Measurements from ENCODE around the gene FMN1. TPM values are rescaled to one million over a fixed set of nuclear protein-coding genes. Genes with fewer than 3 reads are reported as not detected.

FMN1 gene
- total RNA-seq, 1 donor from 2014 or later, result 1.6 TPM

DNA sequence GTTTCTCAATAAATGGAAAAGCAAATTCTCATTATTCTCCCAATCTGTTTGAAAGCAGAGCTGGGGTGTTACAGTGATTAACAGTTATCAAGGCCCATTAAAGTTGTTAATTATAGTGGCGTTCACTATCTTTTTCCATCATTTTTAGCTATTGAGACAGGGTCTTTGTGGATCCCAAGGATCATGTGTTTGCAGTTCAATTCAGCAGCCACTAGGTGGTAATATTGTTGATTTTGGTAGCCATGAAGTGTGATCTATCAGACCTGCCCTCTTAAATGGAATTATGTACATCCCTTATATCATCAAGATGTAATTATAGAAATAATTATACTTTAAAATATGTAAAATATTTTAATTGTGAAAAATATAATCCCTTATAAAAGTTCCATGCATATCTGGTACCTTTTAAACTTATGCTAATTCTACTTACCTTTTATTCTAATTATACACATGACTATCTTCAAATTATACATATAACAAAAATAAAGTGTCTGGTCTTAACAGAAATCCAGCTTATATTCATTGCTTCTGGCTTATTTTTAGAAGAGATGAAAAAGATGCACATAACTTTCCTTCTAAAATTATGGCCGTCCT is 350.3 kb downstream of the FMN1 start:
- Mint-ChIP-seq H3K27me3 (ENCODE audit: low read depth) (peaks cover 9% of the 10 kb centered on the region), H3K4me3 (no peak overlapping the region), H3K27ac (no peak overlapping the region), H3K9me3 (no peaks in the 10 kb centered on the region), H3K4me1 (peaks cover 15% of the 10 kb centered on the region), H3K36me3 (no peaks in the 10 kb centered on the region)
- TF ChIP-seq, protein P1, sequence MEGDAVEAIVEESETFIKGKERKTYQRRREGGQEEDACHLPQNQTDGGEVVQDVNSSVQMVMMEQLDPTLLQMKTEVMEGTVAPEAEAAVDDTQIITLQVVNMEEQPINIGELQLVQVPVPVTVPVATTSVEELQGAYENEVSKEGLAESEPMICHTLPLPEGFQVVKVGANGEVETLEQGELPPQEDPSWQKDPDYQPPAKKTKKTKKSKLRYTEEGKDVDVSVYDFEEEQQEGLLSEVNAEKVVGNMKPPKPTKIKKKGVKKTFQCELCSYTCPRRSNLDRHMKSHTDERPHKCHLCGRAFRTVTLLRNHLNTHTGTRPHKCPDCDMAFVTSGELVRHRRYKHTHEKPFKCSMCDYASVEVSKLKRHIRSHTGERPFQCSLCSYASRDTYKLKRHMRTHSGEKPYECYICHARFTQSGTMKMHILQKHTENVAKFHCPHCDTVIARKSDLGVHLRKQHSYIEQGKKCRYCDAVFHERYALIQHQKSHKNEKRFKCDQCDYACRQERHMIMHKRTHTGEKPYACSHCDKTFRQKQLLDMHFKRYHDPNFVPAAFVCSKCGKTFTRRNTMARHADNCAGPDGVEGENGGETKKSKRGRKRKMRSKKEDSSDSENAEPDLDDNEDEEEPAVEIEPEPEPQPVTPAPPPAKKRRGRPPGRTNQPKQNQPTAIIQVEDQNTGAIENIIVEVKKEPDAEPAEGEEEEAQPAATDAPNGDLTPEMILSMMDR (IDR thresholded peaks at IDR 0.05; ENCODE audit: unreplicated experiment), result peak; percentile 64
- DNase-seq (ENCODE audit: low spot score in 2 of 2, unreplicated experiment in 2 of 2), result no peak

DNA sequence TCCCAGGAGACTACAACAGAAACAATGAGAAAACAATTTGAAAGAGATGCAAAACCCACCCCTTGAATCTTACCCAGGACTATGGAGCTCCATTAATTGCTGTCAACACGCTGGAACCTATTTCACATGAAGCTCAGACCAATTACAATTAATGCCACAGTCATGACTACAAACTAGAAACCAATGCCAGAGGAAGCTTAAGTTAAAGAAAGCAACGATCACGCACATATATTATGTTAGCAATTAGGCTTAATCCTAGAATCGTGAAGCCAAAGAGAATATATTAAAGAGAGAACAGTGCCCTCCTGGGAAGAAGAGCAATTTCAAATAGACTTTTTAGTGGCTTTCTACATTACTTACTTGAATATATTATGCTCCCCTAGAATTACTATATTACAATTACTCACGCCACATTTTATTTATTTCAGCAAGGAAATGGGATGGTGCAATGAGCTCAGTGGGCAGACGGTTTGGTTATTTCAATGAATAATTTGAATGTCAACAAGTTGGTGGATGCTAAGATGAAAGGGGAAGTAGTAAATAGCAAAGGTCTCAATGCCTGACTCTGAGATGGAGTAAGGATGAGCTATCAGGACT is 351.2 kb downstream of the FMN1 start:
- TF ChIP-seq, protein P1 (IDR thresholded peaks at IDR 0.05; ENCODE audit: unreplicated experiment), result no peak
- Mint-ChIP-seq H3K4me3 (no peak overlapping the region), H3K27me3 (ENCODE audit: low read depth) (peaks cover 9% of the 10 kb centered on the region), H3K36me3 (no peaks in the 10 kb centered on the region), H3K4me1 (peaks cover 19% of the 10 kb centered on the region), H3K27ac (no peak overlapping the region), H3K9me3 (no peaks in the 10 kb centered on the region)
- DNase-seq (ENCODE audit: low spot score in 2 of 2, unreplicated experiment in 2 of 2), result no peak

DNA sequence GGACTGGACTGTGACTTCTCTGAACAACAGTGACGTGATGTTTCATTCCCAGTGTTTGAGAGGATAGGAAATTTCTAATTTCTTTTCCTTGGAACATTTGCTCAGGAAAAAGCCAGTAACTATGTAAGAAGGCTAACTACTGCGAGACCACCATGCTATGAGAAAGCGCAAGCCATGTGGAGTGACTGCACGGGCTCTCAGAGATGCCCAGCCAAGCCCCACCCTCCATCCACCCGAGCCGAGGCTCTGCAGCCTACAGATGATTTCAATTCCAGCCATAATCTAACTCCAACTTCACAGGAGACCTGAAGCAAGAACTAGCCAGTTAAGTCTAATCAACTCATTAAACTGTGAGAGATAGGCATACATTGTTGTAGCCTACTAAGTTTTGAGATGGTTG is 352.4 kb downstream of the FMN1 start:
- TF ChIP-seq, protein P1 (IDR thresholded peaks at IDR 0.05; ENCODE audit: unreplicated experiment), result no peak
- H3K9me3 Mint-ChIP-seq, result no peaks in the 10 kb centered on the region
- H3K36me3 Mint-ChIP-seq, result no peaks in the 10 kb centered on the region
- H3K4me3 Mint-ChIP-seq, result no peak overlapping the region
- H3K27me3 Mint-ChIP-seq (ENCODE audit: low read depth), result peaks cover 12% of the 10 kb centered on the region
- H3K4me1 Mint-ChIP-seq, result peaks cover 19% of the 10 kb centered on the region
- DNase-seq (ENCODE audit: low spot score in 2 of 2, unreplicated experiment in 2 of 2), result no peak
- H3K27ac Mint-ChIP-seq, result no peak overlapping the region

DNA sequence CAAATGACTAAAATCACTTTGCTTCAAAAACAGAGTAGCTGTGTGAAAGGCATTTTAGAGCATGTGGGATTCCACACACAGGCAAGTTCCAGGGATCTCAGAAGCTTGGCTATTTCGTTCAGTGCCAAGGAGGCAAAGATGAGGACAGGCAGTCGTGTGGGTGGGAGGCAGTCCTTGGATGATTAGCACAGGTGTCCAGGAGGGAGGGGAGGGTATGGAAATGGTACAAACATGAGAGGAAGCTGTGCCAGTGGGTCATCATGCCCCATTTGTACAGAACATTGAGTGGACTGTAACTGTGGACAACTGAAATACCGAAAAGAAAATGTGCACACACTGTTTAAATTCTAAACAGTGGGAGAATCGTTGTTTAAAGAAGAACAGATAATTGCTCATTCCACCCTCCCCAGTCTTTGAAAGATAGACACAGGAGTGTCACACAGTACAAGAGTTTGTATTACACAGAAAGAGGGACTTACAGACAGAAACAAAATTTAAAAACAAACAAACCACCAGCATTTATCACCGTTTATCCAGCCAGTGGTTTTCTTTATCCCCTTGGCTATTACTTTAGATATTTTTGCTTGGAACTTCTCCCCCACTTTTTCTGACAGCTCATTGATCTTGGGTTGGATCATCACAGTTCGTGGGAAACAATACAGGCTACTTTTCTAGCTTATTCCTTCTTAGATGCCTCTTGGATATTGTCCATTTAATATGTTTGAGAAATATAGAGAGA is 353.8 kb downstream of the FMN1 start:
- DNase-seq (ENCODE audit: low spot score in 2 of 2, unreplicated experiment in 2 of 2), result no peak
- Mint-ChIP-seq H3K36me3 (no peaks in the 10 kb centered on the region), H3K27ac (no peak overlapping the region), H3K4me3 (no peak overlapping the region), H3K27me3 (ENCODE audit: low read depth) (peaks cover 12% of the 10 kb centered on the region), H3K9me3 (no peaks in the 10 kb centered on the region), H3K4me1 (peaks cover 19% of the 10 kb centered on the region)
- TF ChIP-seq, protein P1 (IDR thresholded peaks at IDR 0.05; ENCODE audit: unreplicated experiment), result no peak

DNA sequence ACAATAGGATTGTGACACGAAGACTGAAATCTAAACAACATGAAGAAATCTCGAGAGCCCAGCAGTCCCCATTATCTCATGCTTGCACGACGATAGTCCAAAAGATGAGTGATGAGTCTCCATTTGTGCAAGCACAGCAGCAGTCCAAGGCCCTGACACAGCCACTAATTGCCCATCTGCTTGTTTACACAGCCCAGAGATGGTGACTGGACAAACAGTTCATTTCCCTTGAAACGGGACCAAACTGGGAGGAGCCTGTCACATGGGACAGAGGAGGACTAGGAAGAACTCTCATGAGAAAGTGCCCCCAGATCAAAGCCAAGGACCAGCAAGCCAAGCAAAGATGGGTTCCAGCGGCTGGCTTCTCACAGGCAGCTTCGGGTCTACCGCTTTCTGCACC is 355.7 kb downstream of the FMN1 start:
- Mint-ChIP-seq H3K4me3 (no peak overlapping the region), H3K9me3 (no peaks in the 10 kb centered on the region)

More for the DNA sequence above, 355.7 kb downstream of the FMN1 start:
- Mint-ChIP-seq H3K36me3 (no peaks in the 10 kb centered on the region), H3K27me3 (ENCODE audit: low read depth) (peaks cover 12% of the 10 kb centered on the region), H3K27ac (no peak overlapping the region), H3K4me1 (peaks cover 19% of the 10 kb centered on the region)
- TF ChIP-seq, protein P1 (IDR thresholded peaks at IDR 0.05; ENCODE audit: unreplicated experiment), result no peak
- no peak for DNase-seq (ENCODE audit: low spot score in 2 of 2, unreplicated experiment in 2 of 2)

All from mesothelial cell of epicardium (in vitro differentiated cells).